Right lobe of liver (tissue), 6 donors: ENCODE results near the gene UNC79. TPM values are rescaled to one million over a fixed set of nuclear protein-coding genes. Genes with fewer than 3 reads are reported as not detected.

Experiments
- ATAC-seq, 4 donors: fragments of 200-7000 bp; cut with Tn5 transposase; one replicate each; pipeline ENCODE4 v1.9.1; 2020; ENCODE audit warnings: mild to moderate bottlenecking in 4 of 4, moderate library complexity in 4 of 4
- DNase-seq, 3 donors: peaks; one replicate each; pipeline ENCODE4 v3.0.0-alpha.2; 2020
- H3K27ac ChIP-seq, 3 donors: fragments of 200-600 bp; one replicate each; pipeline ENCODE4 v1.8.0; 2022
- H3K27me3 ChIP-seq, 2 donors: fragments of 200-600 bp; one replicate each; pipeline ENCODE4 v1.8.0; 2022
- H3K36me3 ChIP-seq, 4 donors: fragments of 200-600 bp; sonication (generic) in 1 of 4; one replicate each; pipeline versions ENCODE4 v1.5.1 to v1.8.0; 2017 to 2022; ENCODE audit warnings: control low read depth in 1 of 4
- H3K4me1 ChIP-seq, 4 donors: fragments of 200-600 bp; sonication (generic) in 1 of 4; one replicate each; pipeline versions ENCODE4 v1.5.1 to v1.8.0; 2017 to 2022; ENCODE audit warnings: control low read depth in 1 of 4
- H3K4me3 ChIP-seq, 3 donors: fragments of 200-600 bp; one replicate each; pipeline ENCODE4 v1.8.0; 2022
- H3K9me3 ChIP-seq, 4 donors: fragments of 200-600 bp; sonication (generic) in 1 of 4; one replicate each; pipeline versions ENCODE4 v1.5.1 to v1.8.0; 2017 to 2022; ENCODE audit warnings: control low read depth in 1 of 4
- POLR2A ChIP-seq: fragments of 450-650 bp; IDR thresholded peaks from one replicate; pipeline ENCODE4 v1.6.1; 2017; ENCODE audit warnings: antibody characterized with exemption, mild to moderate bottlenecking
- WGBS: methylation state at CpG from one replicate; pipeline ENCODE4 v1.1.6; 2018; ENCODE audit warnings: low coverage, low lambda C conversion rate; ENCODE audit not compliant: insufficient coverage; ENCODE audit errors: missing lambda C conversion rate; 5-methylcytosine and 5-hydroxymethylcytosine counted together
- intact Hi-C, 2 donors: fragments of 100-400 bp; cut with DNase I; formaldehyde crosslinking; loops; one replicate each; pipeline versions ENCODE4 v1.11.2 to v1.14.1; 2022
- total RNA-seq, 6 experiments: library from RNA; depleted of rRNA in 2 of 6; stranded (reverse); fragments of >200 nt in 2 of 6; fragmentation: NEBNext Ultra II Directional in 3 of 6; extraction: Animal tissue kit (Norgen Biotek cat#: 25700) in 3 of 6; gene quantifications; one replicate each; pipeline versions ENCODE4 v1.1.0 to v1.2.4, GENCODE V29; 2016 to 2023
- TF ChIP-seq, protein P1 (sequence below), 4 donors: fragments of 200-600 bp in 3 of 4; fragments of 450-650 bp in 1 of 4; IDR thresholded peaks; one replicate each; pipeline versions ENCODE4 v1.5.1 to v1.8.0; 2016 to 2022; ENCODE audit warnings: antibody characterized with exemption in 4 of 4, mild to moderate bottlenecking in 2 of 4
- donor health status: DM: no; HTN: yes; CAD: no.
- donor health status: DM: no; HTN: no; CAD: no.
- donor health status: DM: no; HTN: no; CAD: no.
- donor health status: DM: no; HTN: yes; CAD: no.
- donor health status: DM: no; HTN: yes; CAD: no.

UNC79 gene
- total RNA-seq, 6 experiments from 2014 or later = 0.04 to 0.10 (median 0.07) TPM; not detected in 2

GRCh38 chr14:93496856-93497741 lies 66.4 kb downstream of the UNC79 start:
- no peaks in the 10 kb centered on the region for H3K27me3 ChIP-seq
- TF ChIP-seq, protein P1, sequence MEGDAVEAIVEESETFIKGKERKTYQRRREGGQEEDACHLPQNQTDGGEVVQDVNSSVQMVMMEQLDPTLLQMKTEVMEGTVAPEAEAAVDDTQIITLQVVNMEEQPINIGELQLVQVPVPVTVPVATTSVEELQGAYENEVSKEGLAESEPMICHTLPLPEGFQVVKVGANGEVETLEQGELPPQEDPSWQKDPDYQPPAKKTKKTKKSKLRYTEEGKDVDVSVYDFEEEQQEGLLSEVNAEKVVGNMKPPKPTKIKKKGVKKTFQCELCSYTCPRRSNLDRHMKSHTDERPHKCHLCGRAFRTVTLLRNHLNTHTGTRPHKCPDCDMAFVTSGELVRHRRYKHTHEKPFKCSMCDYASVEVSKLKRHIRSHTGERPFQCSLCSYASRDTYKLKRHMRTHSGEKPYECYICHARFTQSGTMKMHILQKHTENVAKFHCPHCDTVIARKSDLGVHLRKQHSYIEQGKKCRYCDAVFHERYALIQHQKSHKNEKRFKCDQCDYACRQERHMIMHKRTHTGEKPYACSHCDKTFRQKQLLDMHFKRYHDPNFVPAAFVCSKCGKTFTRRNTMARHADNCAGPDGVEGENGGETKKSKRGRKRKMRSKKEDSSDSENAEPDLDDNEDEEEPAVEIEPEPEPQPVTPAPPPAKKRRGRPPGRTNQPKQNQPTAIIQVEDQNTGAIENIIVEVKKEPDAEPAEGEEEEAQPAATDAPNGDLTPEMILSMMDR (IDR thresholded peaks at IDR 0.05) = no peak
- no peak for TF ChIP-seq POLR2A
- no peak for ATAC-seq
- intact Hi-C loops = no loop called here
- no peaks in the 10 kb centered on the region for H3K36me3 ChIP-seq
- no peak overlapping the region for H3K27ac ChIP-seq
- H3K4me1 ChIP-seq = no peaks in the 10 kb centered on the region
- H3K9me3 ChIP-seq = no peaks in the 10 kb centered on the region
- WGBS = 73% methylated on average over 3 of the region's 3 CpGs
- no peak overlapping the region for H3K4me3 ChIP-seq
- no peak for DNase-seq

DNA sequence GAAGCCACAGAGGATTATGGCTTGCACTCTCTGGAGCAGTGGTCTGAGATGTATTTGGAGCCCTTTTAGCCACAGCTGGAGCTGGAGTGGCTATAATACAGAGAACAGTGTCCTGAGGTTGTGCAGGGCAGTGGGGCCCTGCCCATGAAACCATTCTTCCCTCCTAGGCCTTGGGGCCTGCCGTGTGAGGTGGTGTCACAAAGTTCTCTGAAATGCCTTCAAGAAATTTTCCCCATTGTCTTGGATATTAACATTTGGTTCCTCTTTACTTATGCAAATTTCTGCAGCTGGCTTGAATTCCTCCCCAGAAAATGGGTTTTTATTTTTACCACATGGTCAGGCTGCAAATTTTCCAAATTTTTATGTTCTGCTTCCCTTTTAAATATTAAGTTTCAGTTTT lies 79.3 kb downstream of the UNC79 start:
- Histone ChIP-seq H3K9me3 (no peaks in the 10 kb centered on the region), H3K4me1 (no peaks in the 10 kb centered on the region), H3K4me3 (no peak overlapping the region), H3K27ac (no peak overlapping the region), H3K27me3 (no peaks in the 10 kb centered on the region), H3K36me3 (no peaks in the 10 kb centered on the region)
- ATAC-seq = no peak
- DNase-seq = no peak
- intact Hi-C loops = no loop called here
- WGBS = 45% methylated on average over 1 of the region's 1 CpG
- no peak for TF ChIP-seq POLR2A
- TF ChIP-seq, protein P1 (IDR thresholded peaks at IDR 0.05) = no peak

DNA sequence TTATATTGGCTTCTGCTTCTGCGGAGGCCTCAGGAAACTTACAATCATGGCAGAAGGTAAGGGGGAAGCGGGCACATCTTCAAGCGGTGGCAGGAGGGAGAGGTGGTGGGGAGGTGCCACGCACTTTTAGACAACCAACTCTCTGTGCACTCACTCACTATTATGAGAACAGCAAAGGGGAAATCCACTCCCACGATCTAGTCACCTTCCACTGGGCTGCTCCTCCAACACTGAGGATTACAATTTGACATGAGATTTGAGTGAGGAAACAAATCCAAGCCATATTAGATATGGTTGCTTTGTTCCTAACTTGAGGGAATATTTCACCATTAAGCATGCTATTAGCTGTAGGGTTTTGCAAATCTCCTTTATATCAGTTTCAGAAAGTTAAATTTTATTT lies 80.3 kb downstream of the UNC79 start:
- no peak overlapping the region for H3K27ac ChIP-seq
- H3K4me3 ChIP-seq = no peak overlapping the region
- H3K9me3 ChIP-seq = no peaks in the 10 kb centered on the region
- H3K36me3 ChIP-seq = no peaks in the 10 kb centered on the region
- no peaks in the 10 kb centered on the region for H3K4me1 ChIP-seq
- ATAC-seq = no peak
- no peak for TF ChIP-seq POLR2A
- TF ChIP-seq, protein P1 (IDR thresholded peaks at IDR 0.05) = no peak
- WGBS = 71% methylated on average over 5 of the region's 5 CpGs
- intact Hi-C loops = no loop called here
- no peaks in the 10 kb centered on the region for H3K27me3 ChIP-seq
- DNase-seq = no peak

DNA sequence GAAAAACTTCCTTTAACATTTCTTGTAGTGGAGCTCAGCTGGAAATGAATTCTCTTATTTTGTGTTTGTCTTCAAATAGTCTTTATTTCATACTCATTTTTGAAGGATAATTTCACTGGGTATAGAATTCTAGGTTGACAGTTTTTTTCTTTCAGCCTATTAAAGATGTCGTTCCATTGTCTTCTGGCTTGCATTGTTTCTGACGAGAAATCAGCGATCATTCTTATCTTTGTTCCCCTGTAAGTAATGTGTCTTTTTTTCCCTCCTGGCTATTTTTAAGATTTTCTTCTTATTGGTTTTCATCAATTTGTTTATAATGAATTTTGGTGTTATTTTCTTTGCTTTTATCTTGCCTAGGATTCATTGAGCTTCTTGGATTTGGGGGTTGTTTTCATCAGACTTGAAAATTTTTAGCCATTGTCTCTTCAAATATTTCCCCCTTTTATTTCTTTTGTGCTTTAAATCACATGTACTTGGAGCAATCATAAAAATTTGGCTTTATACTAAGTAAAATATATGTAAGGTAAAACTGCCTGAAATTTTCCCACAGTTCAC lies 89.4 kb downstream of the UNC79 start:
- intact Hi-C loops = no loop called here
- WGBS = 93% methylated on average over 3 of the region's 3 CpGs

More for the DNA sequence above, 89.4 kb downstream of the UNC79 start:
- DNase-seq (no peak), ATAC-seq (no peak)
- Histone ChIP-seq H3K27ac (no peak overlapping the region), H3K36me3 (no peaks in the 10 kb centered on the region), H3K9me3 (peaks cover 0 to 9% (median 5%) of the 10 kb centered on the region in 4 donors), H3K4me3 (no peak overlapping the region), H3K4me1 (no peaks in the 10 kb centered on the region), H3K27me3 (no peaks in the 10 kb centered on the region)
- TF ChIP-seq POLR2A = no peak
- TF ChIP-seq, protein P1 (IDR thresholded peaks at IDR 0.05) = no peak
